ENCODE results near the gene OSCAR.

OSCAR gene

DNA sequence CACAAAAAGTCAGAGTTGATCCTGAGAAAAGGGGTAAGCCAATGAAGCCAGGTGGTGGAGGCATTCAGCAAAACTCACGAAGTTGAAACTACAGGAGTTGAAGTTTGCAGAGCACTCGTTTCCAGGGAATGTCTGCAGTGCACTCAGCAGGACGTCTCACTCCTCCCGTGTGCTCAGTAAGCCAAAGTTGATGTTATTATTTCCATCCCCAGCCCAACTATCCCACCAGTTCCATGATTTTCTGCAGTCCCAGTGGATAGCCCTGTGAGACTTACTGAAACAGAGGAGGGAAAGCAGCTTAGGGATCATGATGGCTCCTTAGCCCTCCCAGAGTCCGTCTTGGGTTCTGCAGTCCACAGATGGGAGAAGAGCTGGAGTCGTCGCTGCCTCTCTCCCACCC lies 19.6 kb downstream of the OSCAR start, which contains the start of gene TARM1:
TARM1 (minus strand) TSS at position 334 of the 400 bp plus-strand sequence; CDS start at position 309, 25 bp downstream.
- DNase-seq, result no peak

DNA sequence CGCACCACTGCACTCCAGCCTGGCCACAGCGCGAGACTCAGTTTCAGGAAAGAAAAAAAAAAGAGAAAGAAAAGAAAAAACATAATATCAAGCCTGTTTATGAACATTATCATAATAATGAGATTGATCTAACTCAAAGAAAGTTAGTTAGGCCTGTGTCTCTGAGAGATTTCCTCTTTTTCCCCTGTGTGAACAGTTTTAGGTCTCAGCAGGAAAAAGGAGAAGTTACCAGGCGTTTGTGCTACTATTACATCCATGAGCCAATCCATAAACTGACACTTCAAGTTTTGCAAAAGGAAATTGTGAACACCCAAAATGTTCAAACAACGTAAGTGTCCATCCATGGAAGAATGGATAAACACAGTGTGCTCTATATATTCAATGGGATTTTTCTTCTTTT lies 23.3 kb downstream of the OSCAR start:
- peak; percentile 58 to 81 for DNase-seq

DNA sequence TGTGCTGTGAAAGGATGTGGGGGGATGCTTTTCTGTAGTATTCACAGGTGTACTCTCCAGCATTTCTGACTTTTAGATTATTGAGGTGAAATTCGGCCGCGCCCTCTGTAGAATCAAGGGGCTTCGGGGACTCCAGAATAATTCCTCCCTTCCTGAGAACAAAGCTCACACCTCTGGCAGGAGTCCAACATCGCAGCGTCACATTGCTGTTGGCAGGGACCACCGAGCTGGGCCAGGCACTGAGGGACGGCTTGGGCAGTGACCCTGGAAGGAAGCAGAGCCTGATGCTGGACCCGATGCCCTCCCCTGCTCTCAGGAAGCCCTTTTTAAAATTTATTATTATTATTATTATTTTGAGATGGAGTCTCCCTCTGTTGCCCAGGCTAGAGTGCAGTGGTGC lies 25.8 kb downstream of the OSCAR start:
- no peak for DNase-seq

DNA sequence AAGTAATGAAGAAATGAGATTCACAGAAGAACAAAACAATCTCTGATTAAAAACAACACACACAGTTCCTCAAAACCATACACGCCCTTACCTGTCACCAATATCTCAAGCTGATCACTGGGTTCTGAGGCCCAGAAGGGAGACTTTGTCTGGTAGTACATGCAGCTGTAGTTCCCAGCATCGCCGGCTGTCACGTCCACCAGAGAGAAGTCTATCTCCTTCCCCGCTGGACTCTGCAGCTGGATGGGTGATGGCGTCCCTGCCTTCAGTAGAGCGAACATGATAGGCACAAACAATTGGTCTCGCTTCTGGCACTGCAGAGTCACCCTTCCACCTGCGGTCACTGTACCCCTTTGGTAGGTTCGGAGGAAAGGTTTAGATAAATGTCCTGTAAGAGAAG lies 26.8 kb downstream of the OSCAR start:
- no peak for DNase-seq

DNA sequence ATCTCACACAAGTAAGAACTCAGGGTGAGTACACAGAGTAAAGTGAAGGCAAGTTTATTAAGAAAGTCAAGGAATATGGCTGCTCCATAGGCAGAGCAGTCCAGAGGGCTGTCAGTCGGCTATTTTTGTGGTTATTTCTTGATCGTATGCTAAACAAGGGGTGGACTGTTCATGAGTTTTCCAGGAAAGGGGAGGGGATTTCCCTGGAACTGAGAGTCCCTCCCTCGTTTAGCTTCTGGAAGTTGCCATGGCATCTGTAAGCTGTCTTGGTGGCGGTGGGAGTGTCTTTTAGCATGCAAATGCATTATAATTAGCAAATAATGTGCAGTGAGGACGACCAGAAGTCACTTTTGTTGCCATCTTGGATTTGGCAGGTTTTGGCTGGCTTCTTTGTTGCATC lies 31.1 kb downstream of the OSCAR start:
- no peak for DNase-seq

DNA sequence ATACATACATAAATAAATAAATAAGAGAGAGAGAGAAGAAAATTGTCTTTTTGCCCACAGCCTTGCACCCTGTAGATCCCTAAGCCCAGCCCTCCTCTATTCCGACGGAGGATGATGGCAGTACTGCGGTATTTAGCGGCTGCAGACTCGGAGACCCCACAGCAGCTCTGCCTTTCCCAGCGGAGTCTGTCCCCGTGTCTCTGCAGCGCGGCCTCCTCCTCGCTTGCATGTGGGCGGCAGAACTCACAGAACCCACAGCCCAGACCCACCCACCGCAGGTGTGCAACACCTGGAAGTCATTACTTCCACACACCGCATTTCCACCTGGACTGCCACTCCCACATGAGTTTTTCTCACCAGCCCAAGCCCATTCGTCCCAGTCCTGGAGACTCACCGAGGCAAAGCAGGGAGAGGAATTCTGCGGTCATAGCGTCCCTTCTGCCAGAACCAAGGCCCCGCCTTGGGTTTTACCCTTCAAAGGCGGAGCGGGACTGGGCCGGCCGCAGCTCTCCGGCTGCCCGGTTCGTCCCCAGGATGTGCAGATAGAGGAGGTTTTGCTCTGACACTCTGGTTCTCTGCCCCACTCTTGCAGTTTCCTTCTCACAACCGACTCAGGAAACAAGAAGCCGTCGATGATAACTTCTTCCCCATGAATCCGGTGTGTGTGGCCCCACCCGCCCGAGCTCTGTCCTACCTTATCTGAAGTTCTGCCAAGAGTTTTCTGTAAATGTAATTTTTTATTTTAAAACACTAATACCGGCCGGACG lies 37.1 kb downstream of the OSCAR start, which contains the start of gene VSTM1:
VSTM1 (minus strand) TSS at position 548 of the 767 bp plus-strand sequence; CDS start at position 428, 120 bp downstream.
- DNase-seq, result no peak

DNA sequence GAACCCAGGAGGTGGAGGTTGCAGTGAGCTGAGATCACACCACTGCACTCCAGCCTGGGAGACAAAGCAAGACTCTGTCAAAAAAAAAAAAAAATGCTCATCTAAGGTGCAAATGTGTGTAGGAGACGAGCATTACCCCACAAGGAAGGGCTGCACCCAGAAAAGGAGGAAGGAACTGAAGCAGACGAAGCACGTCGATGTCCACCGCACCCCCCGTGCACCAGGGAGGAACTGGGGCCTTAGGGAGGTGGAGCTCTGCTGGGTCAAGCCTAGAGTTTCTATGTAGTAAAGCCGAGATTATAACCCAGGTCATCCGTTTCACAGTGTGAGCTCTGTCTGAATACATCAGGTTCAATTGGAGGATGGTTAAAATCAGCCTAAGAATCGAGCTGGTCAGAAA lies 38.0 kb downstream of the OSCAR start:
- peak; percentile 25 to 61 for DNase-seq

DNA sequence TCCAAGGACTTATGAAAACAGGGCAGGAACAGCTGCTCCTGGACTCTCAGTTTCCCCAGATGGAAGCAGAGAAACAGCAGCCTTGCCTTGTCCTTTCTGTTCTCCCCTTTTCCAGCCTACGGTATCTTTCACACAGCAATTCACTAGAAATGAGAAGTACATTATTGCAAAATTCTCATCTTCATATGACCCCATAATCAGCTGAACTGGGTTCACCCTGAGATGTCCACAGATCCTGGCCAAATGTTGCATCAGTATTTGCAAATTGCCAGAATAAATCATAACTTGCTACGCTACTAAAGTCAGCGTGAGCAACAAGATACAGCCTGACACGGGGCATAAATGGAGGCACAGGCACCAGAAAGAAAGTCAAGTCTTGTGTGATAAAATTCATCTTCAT lies 53.0 kb downstream of the OSCAR start:
- DNase-seq, result peak; percentile 90 to 92

DNA sequence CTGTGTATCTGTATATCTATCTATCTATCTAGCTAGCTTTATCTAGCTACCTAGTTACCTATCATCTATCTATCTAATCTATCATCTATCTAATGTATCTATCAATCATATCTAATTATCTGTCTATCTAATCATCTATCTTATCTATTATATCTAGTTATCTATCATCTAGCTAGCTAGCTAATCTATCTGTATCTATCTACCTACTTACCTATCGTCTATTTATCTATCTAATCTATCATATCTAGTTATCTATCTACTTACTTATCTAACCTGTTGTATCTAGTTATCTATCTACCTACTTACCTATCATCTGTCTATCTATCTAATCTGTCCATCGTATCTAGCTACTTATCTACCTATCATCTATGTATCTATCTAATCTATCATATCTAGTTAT lies 54.8 kb downstream of the OSCAR start:
- DNase-seq, result no peak
